ENCODE results near the gene RBCK1. TPM values are rescaled to one million over a fixed set of nuclear protein-coding genes. Genes with fewer than 3 reads are reported as not detected.

RBCK1 gene
- total and polyA plus RNA-seq, 2 donors (not counting 3 experiments of a cell fraction or from before 2014, with no cell fraction given): 80.4 to 82.7 TPM

- Histone ChIP-seq H3K9me3 (replicated peaks; ENCODE audit: control insufficient read depth, insufficient read depth, low read length) (no peaks in the 10 kb centered on the region), H3K27ac (ENCODE audit: insufficient read depth, low read depth, low read length) (no peak overlapping the region), H3K4me3 (replicated peaks in 1 of 3; ENCODE audit: insufficient read depth in 1 of 3, low read depth in 1 of 3, low read length in 3 of 3) (no peak overlapping the region), H3K9me1 (replicated peaks; ENCODE audit: control insufficient read depth, extremely low read depth, insufficient read depth, low read length) (no peaks in the 10 kb centered on the region), H2AFZ (ENCODE audit: low read depth, low read length) (no peak overlapping the region), H3K27me3 (ENCODE audit: control insufficient read depth in 2 of 2, insufficient read depth in 2 of 2, low read length in 2 of 2) (no peaks in the 10 kb centered on the region), H4K20me1 (replicated peaks; ENCODE audit: control insufficient read depth, extremely low read depth, insufficient read depth, low read length) (no peaks in the 10 kb centered on the region), H3K4me2 (ENCODE audit: insufficient read depth, low read length) (no peak overlapping the region), H3K36me3 (ENCODE audit: control insufficient read depth in 2 of 2, extremely low read depth in 1 of 2, insufficient read depth in 2 of 2, low read length in 2 of 2) (peaks cover 8 to 20% of the 10 kb centered on the region in 2 experiments), H3K79me2 (ENCODE audit: control insufficient read depth, insufficient read depth, low read length) (no peaks in the 10 kb centered on the region), H3K9ac (replicated peaks; ENCODE audit: extremely low read depth, insufficient read depth, low read length) (no peak overlapping the region), H3K4me1 (ENCODE audit: control insufficient read depth, extremely low read depth, insufficient read depth, low read length) (no peaks in the 10 kb centered on the region)
- dilution Hi-C loops (cut with MboI; ENCODE audit: extremely low pct_ligation_motif_present, low sequenced_read_pairs) (no loop called here), intact Hi-C loops (cut with micrococcal nuclease) (no loop called here)
- FAIRE-seq (no peak), DNase-seq (ENCODE audit: low read depth, low spot score) (no peak)
- ChIA-PET POLR2A (no interaction called here), CTCF (interaction anchor here (1.2 to 2.4 kb wide), 4 partner anchors 10 to 42 kb away, joined by 3 to 10 read pairs (median 3); no protein-coding TSS in a partner anchor)
- BruUV-seq (replicated peaks): TSS peak; percentile 15
- TF ChIP-seq EZH2 (IDR thresholded peaks at IDR 0.05; ENCODE audit: borderline replicate concordance, low read depth, low read length, severe bottlenecking) (no peak), GATA2 (IDR thresholded peaks at IDR 0.05; ENCODE audit: insufficient read depth, insufficient read length, low read depth, low read length) (no peak), POLR2A (IDR thresholded peaks at IDR 0.05; ENCODE audit: low read depth, low read length) (no peak), MYC (IDR thresholded peaks at IDR 0.05; ENCODE audit: low read depth, low read length) (no peak), POLR2AphosphoS5 (IDR thresholded peaks at IDR 0.05; ENCODE audit: insufficient read depth, low read depth, low read length) (no peak), FOS (IDR thresholded peaks at IDR 0.05; ENCODE audit: borderline replicate concordance, insufficient read depth, low read length) (no peak), MAX (IDR thresholded peaks at IDR 0.05; ENCODE audit: insufficient read depth, insufficient read length) (no peak), CTCF (IDR thresholded peaks at IDR 0.05; ENCODE audit: extremely low read depth in 1 of 2, insufficient read depth in 1 of 2, low read depth in 1 of 2, low read length in 2 of 2) (no peak), JUN (IDR thresholded peaks at IDR 0.05; ENCODE audit: borderline replicate concordance, insufficient read depth, insufficient read length, low read depth) (no peak)
These were observed 11.3 kb upstream of the RBCK1 start for GRCh38 chr20:396619-397431.

Data from endothelial cell of umbilical vein (primary cell).